Hepatic stellate cell (primary cell): ENCODE measurements around the gene TMEM255B.
"Not testable (repeated sequence)": the region's sequence is repeated elsewhere in the genome, so short reads cannot be mapped to it uniquely, and the experiment has no call there.

ENCODE experiments used
- DNase-seq: peaks from one replicate; pipeline ENCODE4 v3.0.0; 2011; ENCODE audit warnings: low spot score

TMEM255B gene

GRCh38 chr13:113734826-113735125, 24.2 kb upstream of the TMEM255B start:
- DNase-seq = no peak

- no peak for DNase-seq
Measured at GRCh38 chr13:113735194-113735593, 23.8 kb upstream of the TMEM255B start.

GRCh38 chr13:113735750-113736149, 23.3 kb upstream of the TMEM255B start:
- no peak for DNase-seq

- DNase-seq = no peak
Measured at GRCh38 chr13:113736258-113736731, 22.7 kb upstream of the TMEM255B start.

- DNase-seq = no peak
Measured at GRCh38 chr13:113737803-113738202, 21.2 kb upstream of the TMEM255B start.

- no peak for DNase-seq
Measured at GRCh38 chr13:113739527-113740285, 19.3 kb upstream of the TMEM255B start.

- DNase-seq = no peak
Measured at GRCh38 chr13:113740286-113740556, 18.8 kb upstream of the TMEM255B start.

GRCh38 chr13:113740661-113741060, 18.4 kb upstream of the TMEM255B start:
- no peak for DNase-seq

- DNase-seq = no peak
Measured at GRCh38 chr13:113741191-113741668, 17.8 kb upstream of the TMEM255B start.

GRCh38 chr13:113742000-113742441, 17.0 kb upstream of the TMEM255B start:
- no peak for DNase-seq

GRCh38 chr13:113742445-113743120, 16.4 kb upstream of the TMEM255B start:
- DNase-seq = no peak

GRCh38 chr13:113743366-113744195, 15.4 kb upstream of the TMEM255B start:
- no peak for DNase-seq

GRCh38 chr13:113744197-113745000, 14.6 kb upstream of the TMEM255B start:
- DNase-seq = no peak

- no peak for DNase-seq
Measured at GRCh38 chr13:113745059-113745458, 14.0 kb upstream of the TMEM255B start.

GRCh38 chr13:113745500-113746142, 13.4 kb upstream of the TMEM255B start:
- not testable (repeated sequence) for DNase-seq

- no peak for DNase-seq
Measured at GRCh38 chr13:113746143-113746525, 12.9 kb upstream of the TMEM255B start.

GRCh38 chr13:113746671-113747070, 12.4 kb upstream of the TMEM255B start:
- no peak for DNase-seq

- DNase-seq = no peak
Measured at GRCh38 chr13:113747291-113747833, 11.7 kb upstream of the TMEM255B start.

GRCh38 chr13:113748101-113748861, 10.7 kb upstream of the TMEM255B start:
- no peak for DNase-seq

GRCh38 chr13:113748862-113749451, 10.1 kb upstream of the TMEM255B start:
- no peak for DNase-seq
